PC-3 (cell line): ENCODE measurements around the gene GABBR1. TPM values are rescaled to one million over a fixed set of nuclear protein-coding genes. Genes with fewer than 3 reads are reported as not detected.
A peak's percentile ranks its signal among the peaks of the same experiment; 100 is the strongest.

Experiments
- ATAC-seq: fragments of 200-7000 bp; cut with Tn5 transposase; 2 replicates; pipeline ENCODE4 v1.9.1; 2020; ENCODE audit warnings: mild to moderate bottlenecking, moderate library complexity
- BruUV-seq: library from RNA; stranded (reverse); fragments of 400-500 nt; replicated peaks from 2 replicates; lab custom pipeline; 2021; lab: Mats Ljungman, UMichigan
- CTCF ChIA-PET: fragments of 300-600 bp; sonication (Branson Sonifier 250); formaldehyde crosslinking; loops from one replicate; lab custom pipeline; 2022; ENCODE audit warnings: antibody characterized with exemption; lab: Charles Lee
- POLR2A ChIA-PET: fragments of 300-600 bp; sonication (Branson Sonifier 250); formaldehyde crosslinking; loops from one replicate; lab custom pipeline; 2022; ENCODE audit warnings: antibody characterized with exemption; ENCODE audit not compliant: unreplicated experiment; lab: Charles Lee
- DNase-seq: peaks from one replicate; pipeline ENCODE4 v3.0.0-alpha.2; 2015
- H2AFZ ChIP-seq: fragments of 300-600 bp; sonication (generic); 2 replicates; pipeline ENCODE4 v1.6.0; 2016; ENCODE audit warnings: antibody characterized with exemption, low read length
- H3F3A ChIP-seq: fragments of 300-600 bp; sonication (generic); one replicate; pipeline ENCODE4 v1.6.0; 2017; ENCODE audit warnings: antibody characterized with exemption, low read length, control low read depth, mild to moderate bottlenecking; ENCODE audit not compliant: unreplicated experiment
- H3K27ac ChIP-seq: fragments of 300-600 bp; sonication (generic); 2 replicates; pipeline ENCODE4 v1.5.1; 2016; ENCODE audit warnings: mild to moderate bottlenecking, low read length
- H3K27me3 ChIP-seq: fragments of 300-600 bp; sonication (generic); 2 replicates; pipeline ENCODE4 v1.6.1; 2016; ENCODE audit warnings: low read length, mixed read lengths
- H3K36me3 ChIP-seq: fragments of 300-600 bp; sonication (generic); 2 replicates; pipeline ENCODE4 v1.6.1; 2016; ENCODE audit warnings: low read depth, mixed run types, low read length, mixed read lengths
- H3K4me1 ChIP-seq: fragments of 300-600 bp; sonication (generic); 2 replicates; pipeline ENCODE4 v1.5.1; 2016; ENCODE audit warnings: low read length; ENCODE audit not compliant: insufficient read depth
- H3K4me2 ChIP-seq: fragments of 300-600 bp; sonication (generic); 2 replicates; pipeline ENCODE4 v1.6.0; 2016; ENCODE audit warnings: low read length
- H3K4me3 ChIP-seq: fragments of 300-600 bp; sonication (generic); 2 replicates; pipeline ENCODE4 v1.5.1; 2016; ENCODE audit warnings: mild to moderate bottlenecking, low read length, mixed read lengths
- H3K79me2 ChIP-seq: fragments of 300-600 bp; sonication (generic); 2 replicates; pipeline ENCODE4 v1.6.1; 2017; ENCODE audit warnings: low read length, mixed read lengths
- H3K9ac ChIP-seq: fragments of 300-600 bp; sonication (generic); 2 replicates; pipeline ENCODE4 v1.6.0; 2016; ENCODE audit warnings: mild to moderate bottlenecking, low read length
- H3K9me2 ChIP-seq: fragments of 300-600 bp; sonication (generic); replicated peaks from 2 replicates; pipeline ENCODE4 v1.6.1; 2016; ENCODE audit warnings: mixed run types, low read length, mixed read lengths
- H3K9me3 ChIP-seq: fragments of 300-600 bp; sonication (generic); 2 replicates; pipeline ENCODE4 v1.6.1; 2016; ENCODE audit warnings: low read length, mixed read lengths
- H4K20me1 ChIP-seq: fragments of 300-600 bp; sonication (generic); 2 replicates; pipeline ENCODE4 v1.6.1; 2016; ENCODE audit warnings: low read length, mixed read lengths
- EZH2 ChIP-seq: fragments of 300-600 bp; sonication (generic); IDR thresholded peaks from one replicate; pipeline ENCODE4 v1.6.1; 2017; ENCODE audit warnings: antibody characterized with exemption, mild to moderate bottlenecking, low read length; ENCODE audit not compliant: unreplicated experiment
- EZH2phosphoT487 ChIP-seq: fragments of 300-600 bp; sonication (generic); IDR thresholded peaks from 2 replicates; pipeline ENCODE4 v1.6.1; 2018; ENCODE audit warnings: mild to moderate bottlenecking, antibody characterized with exemption, low read length, borderline replicate concordance
- intact Hi-C: fragments of 100-400 bp; cut with micrococcal nuclease; formaldehyde crosslinking; loops from 2 replicates; pipeline ENCODE4 v1.9.0; 2023
- total RNA-seq: library from RNA; depleted of rRNA; stranded (reverse); fragments of >200 nt; gene quantifications from 2 replicates; pipeline ENCODE4 v1.2.3, GENCODE V29; 2014
- TF ChIP-seq, protein P1 (sequence below): fragments of 300-600 bp; sonication (generic); conservative IDR thresholded peaks from 2 replicates; pipeline ENCODE4 v1.5.1; 2017; ENCODE audit warnings: antibody characterized with exemption, low read depth, mild to moderate bottlenecking, low read length

Gene GABBR1
- total RNA-seq, 1 experiment from 2014 or later, result 5.5 TPM

DNA sequence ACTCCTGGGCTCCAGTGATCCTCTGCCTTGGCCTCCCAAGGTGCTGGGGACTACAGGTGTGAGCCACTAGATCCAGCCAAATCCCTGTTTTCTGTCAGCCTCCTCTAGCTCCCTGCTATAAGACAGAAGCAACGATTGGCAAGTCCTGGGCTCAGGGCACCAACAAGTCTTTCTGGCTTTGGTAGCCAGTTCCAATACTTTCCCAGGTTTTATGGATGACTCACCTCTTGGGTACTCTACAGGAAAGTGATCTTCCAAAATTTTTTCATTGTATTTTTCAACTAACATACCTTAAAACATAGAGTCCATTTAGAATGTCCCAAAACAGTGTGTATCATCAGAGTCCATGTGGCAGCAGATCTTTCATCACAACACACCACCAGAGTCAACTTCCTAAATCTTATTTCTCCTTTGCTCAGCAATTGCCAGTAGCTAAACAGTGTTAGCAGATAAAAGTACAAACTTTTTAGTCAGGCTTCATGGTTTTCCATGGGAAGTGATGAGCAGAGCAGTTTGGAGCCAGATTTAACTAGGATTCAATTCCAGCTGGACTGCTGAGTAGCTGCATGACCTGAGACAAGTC, 13.3 kb downstream of the GABBR1 start:
- TF ChIP-seq EZH2phosphoT487 (no peak), EZH2 (no peak)
- TF ChIP-seq, protein P1, sequence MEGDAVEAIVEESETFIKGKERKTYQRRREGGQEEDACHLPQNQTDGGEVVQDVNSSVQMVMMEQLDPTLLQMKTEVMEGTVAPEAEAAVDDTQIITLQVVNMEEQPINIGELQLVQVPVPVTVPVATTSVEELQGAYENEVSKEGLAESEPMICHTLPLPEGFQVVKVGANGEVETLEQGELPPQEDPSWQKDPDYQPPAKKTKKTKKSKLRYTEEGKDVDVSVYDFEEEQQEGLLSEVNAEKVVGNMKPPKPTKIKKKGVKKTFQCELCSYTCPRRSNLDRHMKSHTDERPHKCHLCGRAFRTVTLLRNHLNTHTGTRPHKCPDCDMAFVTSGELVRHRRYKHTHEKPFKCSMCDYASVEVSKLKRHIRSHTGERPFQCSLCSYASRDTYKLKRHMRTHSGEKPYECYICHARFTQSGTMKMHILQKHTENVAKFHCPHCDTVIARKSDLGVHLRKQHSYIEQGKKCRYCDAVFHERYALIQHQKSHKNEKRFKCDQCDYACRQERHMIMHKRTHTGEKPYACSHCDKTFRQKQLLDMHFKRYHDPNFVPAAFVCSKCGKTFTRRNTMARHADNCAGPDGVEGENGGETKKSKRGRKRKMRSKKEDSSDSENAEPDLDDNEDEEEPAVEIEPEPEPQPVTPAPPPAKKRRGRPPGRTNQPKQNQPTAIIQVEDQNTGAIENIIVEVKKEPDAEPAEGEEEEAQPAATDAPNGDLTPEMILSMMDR, result no peak
- Histone ChIP-seq H4K20me1 (no peaks in the 10 kb centered on the region), H3K36me3 (no peaks in the 10 kb centered on the region; the same call in 1 of the 2 replicates), H3K9me3 (no peaks in the 10 kb centered on the region), H3K27ac (no peak overlapping the region), H3K9ac (no peak overlapping the region), H2AFZ (no peak overlapping the region), H3K9me2 (no peaks in the 10 kb centered on the region), H3K4me3 (no peak overlapping the region), H3K79me2 (no peaks in the 10 kb centered on the region), H3K4me1 (peaks cover 7% of the 10 kb centered on the region), H3K4me2 (0 out of 2 replicates have a peak overlapping the region, but pooled peaks have one; percentile 1), H3F3A (no peaks in the 10 kb centered on the region), H3K27me3 (no peaks in the 10 kb centered on the region)
- ATAC-seq, result peak; percentile 72
- ChIA-PET CTCF (no interaction called here), POLR2A (no interaction called here)
- peak; percentile 61 for DNase-seq
- BruUV-seq, result no TSS peak
- intact Hi-C loops, result no loop called here

DNA sequence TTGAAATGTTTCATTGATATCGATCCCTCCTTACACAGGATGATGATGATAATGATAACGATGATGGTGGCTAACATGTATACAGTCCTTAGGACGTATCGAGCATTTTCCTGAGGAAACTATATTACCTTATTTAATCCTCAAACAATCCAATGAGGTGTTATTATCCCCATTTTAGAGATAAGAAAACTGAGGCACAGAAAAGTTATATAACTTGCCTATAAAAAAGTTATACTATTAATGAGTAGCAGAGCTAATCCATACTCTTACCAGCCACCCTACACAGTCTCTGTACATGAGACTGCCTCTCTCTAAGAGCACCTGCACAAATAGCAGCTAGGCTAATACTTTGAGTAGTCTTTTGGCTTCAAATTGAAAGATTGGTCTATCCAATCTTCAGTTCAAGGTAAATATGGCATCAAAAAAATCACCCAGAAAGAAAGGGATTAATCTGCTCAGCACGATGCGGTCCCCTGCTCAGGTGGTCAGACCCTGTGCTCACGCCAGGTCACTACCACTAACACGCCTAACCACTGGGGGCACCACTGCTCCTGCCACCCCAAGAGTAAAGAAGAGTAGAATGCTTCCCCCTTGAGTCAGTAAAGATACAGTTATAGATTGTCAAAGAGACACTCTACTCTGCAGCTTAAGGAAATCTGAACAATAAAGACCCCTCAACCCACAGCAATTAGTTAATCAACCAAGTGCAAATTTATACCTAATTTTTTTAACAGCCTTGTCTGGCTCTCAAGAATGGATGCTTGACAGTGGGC, 15.0 kb downstream of the GABBR1 start:
- POLR2A ChIA-PET, result no interaction called here
- TF ChIP-seq, protein P1, result peak; percentile 47; the same call in 1 of the 2 replicates
- TF ChIP-seq EZH2, result no peak
- CTCF ChIA-PET, result no interaction called here
- Histone ChIP-seq H3K27ac (no peak overlapping the region), H3K27me3 (no peaks in the 10 kb centered on the region), H4K20me1 (no peaks in the 10 kb centered on the region), H3F3A (no peaks in the 10 kb centered on the region), H3K4me2 (no peak overlapping the region), H3K36me3 (no peaks in the 10 kb centered on the region; the same call in 1 of the 2 replicates), H3K4me1 (peaks cover 7% of the 10 kb centered on the region), H3K9me3 (no peaks in the 10 kb centered on the region), H2AFZ (no peak overlapping the region), H3K9me2 (no peaks in the 10 kb centered on the region), H3K79me2 (no peaks in the 10 kb centered on the region), H3K4me3 (no peak overlapping the region), H3K9ac (no peak overlapping the region)
- DNase-seq (no peak), ATAC-seq (no peak)
- BruUV-seq, result no TSS peak
- intact Hi-C loops, result no loop called here

DNA sequence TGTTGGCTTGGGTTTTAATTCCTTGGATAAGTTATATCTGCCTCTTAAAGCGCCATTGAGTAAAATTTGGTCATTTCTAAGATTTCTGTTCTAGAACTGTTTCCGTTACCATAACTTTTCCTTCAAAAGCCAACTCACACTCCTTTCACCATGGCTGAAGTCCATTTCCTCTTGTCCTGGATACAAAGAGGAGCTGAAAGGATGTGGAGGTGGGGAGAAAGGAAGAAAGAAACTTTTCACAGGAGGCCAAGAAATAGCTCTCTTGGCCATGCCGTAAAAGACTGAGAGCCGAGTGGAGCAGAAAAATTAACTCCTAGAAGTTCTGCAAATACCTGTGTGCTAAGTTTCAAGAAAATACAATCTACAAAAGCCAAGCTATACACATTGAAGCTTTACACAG, 21.6 kb downstream of the GABBR1 start:
- intact Hi-C loops, result no loop called here
- Histone ChIP-seq H3K27ac (no peak overlapping the region), H3K4me2 (no peak overlapping the region), H3K4me3 (no peak overlapping the region), H3K79me2 (no peaks in the 10 kb centered on the region), H2AFZ (no peak overlapping the region), H3K27me3 (no peaks in the 10 kb centered on the region), H3K9ac (no peak overlapping the region), H3K9me3 (no peaks in the 10 kb centered on the region), H3K36me3 (0 out of 2 replicates have a peak, but pooled peaks cover 3% of the 10 kb centered on the region), H3K4me1 (no peaks in the 10 kb centered on the region), H3F3A (no peaks in the 10 kb centered on the region), H3K9me2 (no peaks in the 10 kb centered on the region), H4K20me1 (no peaks in the 10 kb centered on the region)
- DNase-seq, result no peak
- POLR2A ChIA-PET, result no interaction called here
- no TSS peak for BruUV-seq
- no peak for TF ChIP-seq EZH2
- TF ChIP-seq, protein P1, result no peak
- TF ChIP-seq EZH2phosphoT487, result no peak
- no peak for ATAC-seq
- CTCF ChIA-PET, result no interaction called here
